ENCODE data around the gene SCP2.

SCP2 gene

GRCh38 chr1:53090227-53091147, 163.4 kb downstream of the SCP2 start:
- no peaks in the 10 kb centered on the region for H3F3A ChIP-seq (ENCODE audit: insufficient read depth)
- no peaks in the 10 kb centered on the region for H3K9me2 ChIP-seq (replicated peaks; ENCODE audit: insufficient read depth, low read length)
- no peaks in the 10 kb centered on the region for H3K27me3 ChIP-seq (ENCODE audit: low read length)
- no peak overlapping the region for H3K4me2 ChIP-seq (ENCODE audit: low read depth, low read length, poor library complexity, severe bottlenecking)
- H3K36me3 ChIP-seq (ENCODE audit: low read length): no peaks in the 10 kb centered on the region
- H3K79me2 ChIP-seq (ENCODE audit: insufficient read depth, low read length): no peaks in the 10 kb centered on the region
- H4K20me1 ChIP-seq (ENCODE audit: low read depth, low read length): no peaks in the 10 kb centered on the region
- H3K9ac ChIP-seq (ENCODE audit: low read length): no peak overlapping the region
- H3K27ac ChIP-seq (ENCODE audit: low read depth, low read length): no peak overlapping the region
- H2AFZ ChIP-seq (ENCODE audit: low read depth, low read length, severe bottlenecking): no peak overlapping the region
- TF ChIP-seq EZH2phosphoT487 (conservative IDR thresholded peaks at IDR 0.05; ENCODE audit: low read length) (no peak), CTCF (IDR thresholded peaks at IDR 0.05; ENCODE audit: insufficient read depth, low read length, poor library complexity, severe bottlenecking) (no peak)
- H3K9me3 ChIP-seq (ENCODE audit: insufficient read depth, low read length): no peaks in the 10 kb centered on the region
- no peak overlapping the region for H3K4me3 ChIP-seq (ENCODE audit: insufficient read depth, low read length, poor library complexity, severe bottlenecking)

- no peaks in the 10 kb centered on the region for H3K79me2 ChIP-seq (ENCODE audit: insufficient read depth, low read length)
- H3K4me3 ChIP-seq (ENCODE audit: insufficient read depth, low read length, poor library complexity, severe bottlenecking): no peak overlapping the region
- H3K4me2 ChIP-seq (ENCODE audit: low read depth, low read length, poor library complexity, severe bottlenecking): no peak overlapping the region
- H3K9ac ChIP-seq (ENCODE audit: low read length): no peak overlapping the region
- H3K36me3 ChIP-seq (ENCODE audit: low read length): no peaks in the 10 kb centered on the region
- no peaks in the 10 kb centered on the region for H3F3A ChIP-seq (ENCODE audit: insufficient read depth)
- TF ChIP-seq CTCF (IDR thresholded peaks at IDR 0.05; ENCODE audit: insufficient read depth, low read length, poor library complexity, severe bottlenecking): no peak
- TF ChIP-seq EZH2phosphoT487 (conservative IDR thresholded peaks at IDR 0.05; ENCODE audit: low read length): no peak
- no peaks in the 10 kb centered on the region for H3K9me2 ChIP-seq (replicated peaks; ENCODE audit: insufficient read depth, low read length)
- H4K20me1 ChIP-seq (ENCODE audit: low read depth, low read length): no peaks in the 10 kb centered on the region
- H3K27ac ChIP-seq (ENCODE audit: low read depth, low read length): no peak overlapping the region
- no peaks in the 10 kb centered on the region for H3K27me3 ChIP-seq (ENCODE audit: low read length)
- no peak overlapping the region for H2AFZ ChIP-seq (ENCODE audit: low read depth, low read length, severe bottlenecking)
- H3K9me3 ChIP-seq (ENCODE audit: insufficient read depth, low read length): peaks cover 15% of the 10 kb centered on the region; the same call in 1 of the 2 replicates
Observed at GRCh38 chr1:53091841-53092645, 165.0 kb downstream of the SCP2 start.

DNA sequence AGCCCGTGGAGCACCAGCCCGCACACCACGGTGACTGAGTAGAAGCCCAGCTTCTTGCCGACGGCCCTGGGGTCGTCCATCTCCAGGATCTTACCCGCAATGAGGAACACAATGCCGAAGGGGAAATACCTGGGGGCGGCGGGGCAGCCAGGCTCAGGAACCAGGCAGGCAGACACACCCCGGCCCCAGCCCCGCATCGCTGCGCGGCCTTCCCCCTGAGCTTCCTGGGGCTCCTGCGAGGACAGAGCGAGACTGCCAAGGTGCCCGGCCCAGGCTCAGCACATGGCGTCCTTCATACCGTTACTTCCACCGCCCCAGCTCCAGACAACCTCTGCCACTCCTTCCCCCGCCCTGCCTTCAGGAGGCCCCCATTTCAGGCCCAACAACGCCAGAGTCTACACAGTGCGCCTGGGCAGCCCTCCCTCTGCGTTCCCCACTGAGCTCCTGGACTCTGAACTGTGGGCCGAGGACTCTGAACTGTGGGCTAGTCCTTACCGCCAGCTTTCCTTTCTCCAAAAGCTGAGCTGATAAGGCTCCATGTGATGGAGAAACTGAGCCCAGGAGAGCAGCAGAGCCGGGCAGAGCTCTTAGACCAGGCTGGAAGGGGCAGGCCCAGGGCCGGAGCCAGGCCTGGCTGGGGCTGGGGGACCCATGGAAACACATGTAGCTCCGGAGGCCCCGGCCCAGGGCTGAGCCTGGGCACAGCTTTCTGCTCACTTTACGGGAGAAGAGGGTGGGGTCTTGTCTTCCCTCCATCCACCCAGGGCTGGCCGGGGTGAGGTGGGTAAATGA, 165.8 kb downstream of the SCP2 start:
- Histone ChIP-seq H3K9me3 (ENCODE audit: insufficient read depth, low read length) (peaks cover 23% of the 10 kb centered on the region; the same call in 1 of the 2 replicates), H3K27ac (ENCODE audit: low read depth, low read length) (no peak overlapping the region), H3K9ac (ENCODE audit: low read length) (no peak overlapping the region), H3F3A (ENCODE audit: insufficient read depth) (no peaks in the 10 kb centered on the region), H3K9me2 (replicated peaks; ENCODE audit: insufficient read depth, low read length) (no peaks in the 10 kb centered on the region), H3K4me2 (ENCODE audit: low read depth, low read length, poor library complexity, severe bottlenecking) (no peak overlapping the region), H3K79me2 (ENCODE audit: insufficient read depth, low read length) (no peaks in the 10 kb centered on the region), H3K27me3 (ENCODE audit: low read length) (no peaks in the 10 kb centered on the region), H4K20me1 (ENCODE audit: low read depth, low read length) (no peaks in the 10 kb centered on the region), H3K4me3 (ENCODE audit: insufficient read depth, low read length, poor library complexity, severe bottlenecking) (no peak overlapping the region), H2AFZ (ENCODE audit: low read depth, low read length, severe bottlenecking) (no peak overlapping the region), H3K36me3 (ENCODE audit: low read length) (no peaks in the 10 kb centered on the region)
- TF ChIP-seq EZH2phosphoT487 (conservative IDR thresholded peaks at IDR 0.05; ENCODE audit: low read length) (no peak), CTCF (IDR thresholded peaks at IDR 0.05; ENCODE audit: insufficient read depth, low read length, poor library complexity, severe bottlenecking) (no peak)
